ENCODE data around the gene BACH2.

BACH2 gene

DNA sequence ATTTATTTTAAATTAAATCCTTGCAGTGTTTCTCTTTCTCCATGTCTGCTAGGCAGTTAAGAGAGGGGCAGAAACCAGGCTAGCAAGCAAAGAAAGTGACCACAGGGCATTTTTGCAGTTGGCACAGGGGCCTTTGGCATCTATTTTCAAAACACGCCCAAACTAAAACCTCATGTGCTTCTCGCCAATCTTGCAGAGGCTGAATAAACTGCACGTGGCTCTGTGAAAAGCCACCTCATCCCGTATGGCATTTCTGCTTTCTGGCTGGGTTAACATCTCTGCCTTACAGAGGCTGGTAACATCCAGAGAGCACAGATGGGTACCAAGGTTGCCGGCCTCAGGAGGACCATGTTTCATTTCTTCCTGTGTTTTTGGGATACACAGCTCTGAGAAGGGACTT is 347.8 kb downstream of the BACH2 start:
- TF ChIP-seq, protein P1, sequence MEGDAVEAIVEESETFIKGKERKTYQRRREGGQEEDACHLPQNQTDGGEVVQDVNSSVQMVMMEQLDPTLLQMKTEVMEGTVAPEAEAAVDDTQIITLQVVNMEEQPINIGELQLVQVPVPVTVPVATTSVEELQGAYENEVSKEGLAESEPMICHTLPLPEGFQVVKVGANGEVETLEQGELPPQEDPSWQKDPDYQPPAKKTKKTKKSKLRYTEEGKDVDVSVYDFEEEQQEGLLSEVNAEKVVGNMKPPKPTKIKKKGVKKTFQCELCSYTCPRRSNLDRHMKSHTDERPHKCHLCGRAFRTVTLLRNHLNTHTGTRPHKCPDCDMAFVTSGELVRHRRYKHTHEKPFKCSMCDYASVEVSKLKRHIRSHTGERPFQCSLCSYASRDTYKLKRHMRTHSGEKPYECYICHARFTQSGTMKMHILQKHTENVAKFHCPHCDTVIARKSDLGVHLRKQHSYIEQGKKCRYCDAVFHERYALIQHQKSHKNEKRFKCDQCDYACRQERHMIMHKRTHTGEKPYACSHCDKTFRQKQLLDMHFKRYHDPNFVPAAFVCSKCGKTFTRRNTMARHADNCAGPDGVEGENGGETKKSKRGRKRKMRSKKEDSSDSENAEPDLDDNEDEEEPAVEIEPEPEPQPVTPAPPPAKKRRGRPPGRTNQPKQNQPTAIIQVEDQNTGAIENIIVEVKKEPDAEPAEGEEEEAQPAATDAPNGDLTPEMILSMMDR (IDR thresholded peaks at IDR 0.05; ENCODE audit: insufficient read depth, low read depth, low read length, missing control alignments) = no peak
- DNase-seq (ENCODE audit: low read depth) = peak; percentile 28
- H3K4me3 ChIP-seq (ENCODE audit: low read length) = no peak overlapping the region

DNA sequence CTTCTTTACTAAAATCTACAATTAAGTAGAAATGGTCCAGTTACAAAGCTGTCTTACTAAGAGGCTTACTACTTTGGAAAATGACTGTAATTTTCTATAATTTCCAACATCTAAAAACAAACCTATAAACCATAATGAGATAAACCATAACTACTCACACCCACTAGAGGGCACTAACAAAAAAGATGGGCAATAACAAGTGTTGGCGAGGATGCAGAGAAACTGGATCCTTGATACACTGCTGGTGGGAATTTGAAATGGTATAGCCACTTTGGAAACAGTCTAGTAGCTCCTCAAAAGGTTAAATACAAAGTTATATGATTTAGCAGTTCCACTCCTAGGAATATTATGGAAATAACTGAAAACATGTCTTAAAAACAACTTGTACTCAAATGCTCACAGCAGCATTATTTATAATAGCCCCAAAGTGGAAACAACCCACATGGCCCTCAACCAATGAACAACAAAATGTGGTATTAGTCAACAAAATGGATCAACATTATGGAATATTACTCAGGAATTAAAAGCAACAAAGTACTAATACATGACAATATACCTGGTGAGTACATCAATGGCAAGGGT is 351.7 kb downstream of the BACH2 start:
- TF ChIP-seq, protein P1 (IDR thresholded peaks at IDR 0.05; ENCODE audit: insufficient read depth, low read depth, low read length, missing control alignments) = peak; percentile 42
- H3K4me3 ChIP-seq (ENCODE audit: low read length) = no peak overlapping the region
- DNase-seq (ENCODE audit: low read depth) = peak; percentile 37

DNA sequence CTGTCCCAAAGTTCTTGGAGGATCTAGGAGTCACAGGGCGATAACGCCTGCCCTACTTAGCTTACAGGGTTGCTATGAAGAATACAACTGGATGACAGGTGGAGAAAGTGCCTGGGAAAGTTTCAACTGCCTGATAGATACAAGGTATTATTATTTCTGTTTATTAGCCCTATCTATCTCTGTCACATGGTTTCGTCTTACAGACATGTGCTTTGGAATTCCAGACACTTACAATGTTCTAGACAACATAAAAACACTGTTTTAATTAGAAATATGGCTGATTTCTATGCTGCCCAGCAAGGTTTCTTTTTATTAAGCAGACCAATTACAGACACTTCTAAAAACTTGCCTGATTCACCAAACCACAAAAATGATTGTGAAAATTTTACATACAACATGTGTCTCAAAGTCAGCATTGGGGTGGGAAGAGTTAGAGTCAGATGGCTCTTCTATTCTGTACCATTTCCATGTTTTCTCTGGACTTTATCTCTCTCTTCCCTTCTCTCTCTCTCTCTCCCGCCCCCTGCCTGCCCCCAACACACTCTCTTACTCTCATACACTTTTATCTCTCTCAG is 352.4 kb downstream of the BACH2 start:
- TF ChIP-seq, protein P1 (IDR thresholded peaks at IDR 0.05; ENCODE audit: insufficient read depth, low read depth, low read length, missing control alignments) = no peak
- H3K4me3 ChIP-seq (ENCODE audit: low read length) = no peak overlapping the region
- DNase-seq (ENCODE audit: low read depth) = no peak

DNA sequence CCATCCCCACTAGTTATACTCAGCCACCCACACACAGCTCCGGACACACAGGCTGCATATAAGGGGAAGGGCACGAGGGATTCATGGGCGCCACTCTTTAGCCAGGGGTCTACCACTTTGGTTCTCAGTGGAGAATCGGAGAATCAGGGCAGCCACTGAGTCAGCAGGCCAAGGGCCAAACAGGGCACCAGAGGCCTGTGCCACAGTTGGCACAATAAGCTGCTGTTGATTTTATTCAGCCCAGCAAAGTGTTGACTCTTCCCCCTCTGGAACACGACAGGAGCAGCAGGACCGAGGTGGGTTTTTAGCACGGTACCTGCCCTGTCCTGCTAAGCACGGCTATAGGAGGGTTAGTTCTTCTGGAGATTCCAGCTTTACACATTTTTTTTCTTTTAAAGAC is 354.0 kb downstream of the BACH2 start:
- DNase-seq (ENCODE audit: low read depth) = no peak

DNA sequence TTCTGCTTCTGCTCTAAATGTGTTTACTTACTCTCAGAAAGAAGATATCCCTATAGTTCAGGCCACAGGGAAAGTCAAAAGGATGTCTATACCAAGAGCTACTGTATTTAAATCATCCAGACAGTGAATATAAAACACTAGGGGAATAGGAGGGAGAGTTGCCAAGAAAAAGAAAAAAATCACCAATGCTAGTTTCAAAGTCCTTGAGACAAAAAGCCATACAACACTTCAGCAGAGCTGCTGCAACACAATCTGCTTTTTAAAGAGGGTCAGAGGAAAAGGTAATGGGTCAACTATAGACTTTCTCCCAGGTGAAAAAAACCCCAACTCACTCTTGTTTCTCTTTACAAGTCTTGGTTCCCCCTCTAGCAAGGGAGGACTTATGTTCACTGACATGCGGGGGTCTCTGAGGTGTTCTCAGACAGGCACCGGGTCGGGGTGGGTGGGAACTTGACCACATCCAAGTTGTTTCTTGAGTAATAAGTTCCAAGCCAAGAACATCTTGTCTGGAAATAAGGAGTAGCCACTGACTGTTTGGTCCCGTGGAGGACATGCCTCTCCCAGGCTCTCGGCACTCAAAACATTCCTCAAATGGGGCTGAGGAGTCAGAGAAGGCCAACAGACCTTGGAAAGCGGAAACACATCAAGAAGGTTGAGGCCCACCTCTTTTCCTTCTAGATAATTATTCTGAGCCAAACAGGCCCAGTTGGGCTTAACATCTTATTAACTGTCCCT is 354.7 kb downstream of the BACH2 start:
- TF ChIP-seq, protein P1 (IDR thresholded peaks at IDR 0.05; ENCODE audit: insufficient read depth, low read depth, low read length, missing control alignments) = no peak
- no peak for DNase-seq (ENCODE audit: low read depth)
- no peak overlapping the region for H3K4me3 ChIP-seq (ENCODE audit: low read length)

More for the DNA sequence above, 354.0 kb downstream of the BACH2 start:
- TF ChIP-seq, protein P1 (IDR thresholded peaks at IDR 0.05; ENCODE audit: insufficient read depth, low read depth, low read length, missing control alignments) = no peak
- no peak overlapping the region for H3K4me3 ChIP-seq (ENCODE audit: low read length)

DNA sequence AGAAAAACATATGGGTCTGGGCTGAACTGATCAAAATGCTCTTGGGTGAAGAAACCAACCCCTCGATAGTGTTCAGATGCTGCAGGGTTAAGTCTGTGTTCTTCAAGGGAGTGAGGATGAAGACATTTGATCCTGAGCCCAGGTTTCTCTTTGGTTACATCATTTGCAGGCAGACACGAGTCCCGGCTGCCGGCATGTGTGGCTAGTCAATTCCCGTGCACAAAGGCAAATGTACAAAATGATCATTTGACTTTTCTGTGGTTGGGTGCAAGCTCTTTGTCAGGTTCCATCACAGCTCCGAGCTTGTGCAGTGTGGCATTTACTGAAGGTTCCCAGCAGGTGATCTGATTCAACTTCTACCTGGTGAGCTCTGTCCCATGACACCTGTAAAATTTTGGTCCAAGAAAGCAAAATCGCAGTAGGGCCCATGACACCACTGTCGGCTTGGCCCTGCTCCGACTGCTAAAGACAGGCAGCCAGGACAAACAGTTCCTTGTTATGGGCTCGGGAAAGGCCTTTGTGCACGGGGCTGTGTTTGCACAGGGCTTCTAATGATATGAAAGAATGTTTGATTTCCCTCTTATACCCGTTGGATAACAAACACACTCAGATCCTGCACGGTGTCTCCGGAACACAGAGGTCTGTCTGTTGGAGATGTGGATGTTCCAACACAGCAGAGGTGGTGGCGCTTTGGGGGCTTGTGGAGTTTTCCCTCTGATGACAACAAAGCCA is 355.4 kb downstream of the BACH2 start:
- TF ChIP-seq, protein P1 (IDR thresholded peaks at IDR 0.05; ENCODE audit: insufficient read depth, low read depth, low read length, missing control alignments) = no peak
- DNase-seq (ENCODE audit: low read depth) = no peak

More for the DNA sequence above, 355.4 kb downstream of the BACH2 start:
- no peak overlapping the region for H3K4me3 ChIP-seq (ENCODE audit: low read length)
